A673 (cell line): Measurements from ENCODE around the gene SRGAP1.

ENCODE experiments used
- EZH2 ChIP-seq: fragments of 200-600 bp; sonication (generic); IDR thresholded peaks from 2 replicates; pipeline ENCODE4 v1.6.1; 2017; ENCODE audit warnings: borderline replicate concordance, low read depth, mild to moderate bottlenecking, mixed read lengths, antibody characterized with exemption, low read length; ENCODE audit not compliant: poor library complexity, severe bottlenecking
- TF ChIP-seq, protein P1 (sequence below): fragments of 300-800, 200-600 bp; sonication (generic); conservative IDR thresholded peaks from 2 replicates; pipeline ENCODE4 v1.5.1; 2017; ENCODE audit warnings: low read depth, mild to moderate bottlenecking, antibody characterized with exemption, low read length, moderate library complexity, mixed read lengths

DNA sequence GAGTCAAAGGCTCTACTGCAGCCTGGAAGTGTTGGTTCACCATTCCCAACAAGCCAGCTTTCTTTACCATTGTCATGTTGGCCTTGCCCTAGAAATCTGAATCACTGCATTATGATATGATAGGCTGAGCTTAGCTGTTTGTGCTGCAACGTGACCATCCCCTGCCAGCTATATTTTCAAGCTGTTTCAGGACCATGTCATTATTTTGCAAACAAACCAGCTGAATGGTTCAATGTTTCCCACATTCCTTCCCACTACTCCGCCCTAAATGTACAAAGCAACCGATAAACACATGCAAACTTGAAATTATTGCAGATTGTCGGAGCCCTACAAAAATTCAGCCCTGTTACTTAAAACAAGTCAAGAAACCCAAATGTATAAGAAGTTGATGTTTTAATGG lies 241.5 kb downstream of the SRGAP1 start:
- TF ChIP-seq, protein P1, sequence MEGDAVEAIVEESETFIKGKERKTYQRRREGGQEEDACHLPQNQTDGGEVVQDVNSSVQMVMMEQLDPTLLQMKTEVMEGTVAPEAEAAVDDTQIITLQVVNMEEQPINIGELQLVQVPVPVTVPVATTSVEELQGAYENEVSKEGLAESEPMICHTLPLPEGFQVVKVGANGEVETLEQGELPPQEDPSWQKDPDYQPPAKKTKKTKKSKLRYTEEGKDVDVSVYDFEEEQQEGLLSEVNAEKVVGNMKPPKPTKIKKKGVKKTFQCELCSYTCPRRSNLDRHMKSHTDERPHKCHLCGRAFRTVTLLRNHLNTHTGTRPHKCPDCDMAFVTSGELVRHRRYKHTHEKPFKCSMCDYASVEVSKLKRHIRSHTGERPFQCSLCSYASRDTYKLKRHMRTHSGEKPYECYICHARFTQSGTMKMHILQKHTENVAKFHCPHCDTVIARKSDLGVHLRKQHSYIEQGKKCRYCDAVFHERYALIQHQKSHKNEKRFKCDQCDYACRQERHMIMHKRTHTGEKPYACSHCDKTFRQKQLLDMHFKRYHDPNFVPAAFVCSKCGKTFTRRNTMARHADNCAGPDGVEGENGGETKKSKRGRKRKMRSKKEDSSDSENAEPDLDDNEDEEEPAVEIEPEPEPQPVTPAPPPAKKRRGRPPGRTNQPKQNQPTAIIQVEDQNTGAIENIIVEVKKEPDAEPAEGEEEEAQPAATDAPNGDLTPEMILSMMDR = no peak
- no peak for TF ChIP-seq EZH2
